NCI-H446 (cell line): ENCODE data around the gene CTAGE9.
"Not testable (repeated sequence)": the region's sequence is repeated elsewhere in the genome, so short reads cannot be mapped to it uniquely, and the experiment has no call there.

ENCODE experiments used
- DNase-seq, 2 experiments: peaks; one replicate each; lab custom pipeline; 2025; lab: John Stamatoyannopoulos, UW

CTAGE9 gene

GRCh38 chr6:131710917-131711316 lies at the start of gene CTAGE9:
Gene CTAGE9, minus strand, starts transcription at chr6:131711017. Its CDS starts 0 bp downstream, at chr6:131711017.
- not testable (repeated sequence) for DNase-seq

- no peak for DNase-seq
Measured at GRCh38 chr6:131758920-131759319, 48.1 kb upstream of the CTAGE9 start.

GRCh38 chr6:131756039-131756438 lies 45.2 kb upstream of the CTAGE9 start:
- DNase-seq = no peak

- no peak for DNase-seq
Measured at GRCh38 chr6:131755597-131755996, 44.8 kb upstream of the CTAGE9 start.

GRCh38 chr6:131754715-131755567 lies 44.1 kb upstream of the CTAGE9 start:
- DNase-seq = no peak

- DNase-seq = no peak
Measured at GRCh38 chr6:131754088-131754487, 43.3 kb upstream of the CTAGE9 start.

GRCh38 chr6:131751012-131751715 lies 40.3 kb upstream of the CTAGE9 start:
- not testable (repeated sequence) for DNase-seq

GRCh38 chr6:131749023-131749422 lies 38.2 kb upstream of the CTAGE9 start:
- DNase-seq = no peak

- no peak for DNase-seq
Measured at GRCh38 chr6:131747821-131748353, 37.1 kb upstream of the CTAGE9 start.

GRCh38 chr6:131745476-131745875 lies 34.7 kb upstream of the CTAGE9 start:
- no peak for DNase-seq

- no peak for DNase-seq
Measured at GRCh38 chr6:131744432-131745287, 33.8 kb upstream of the CTAGE9 start.

GRCh38 chr6:131741688-131742393 lies 31.0 kb upstream of the CTAGE9 start:
- no peak for DNase-seq

GRCh38 chr6:131740161-131740560 lies 29.3 kb upstream of the CTAGE9 start:
- DNase-seq = no peak

GRCh38 chr6:131739136-131739535 lies 28.3 kb upstream of the CTAGE9 start:
- no peak for DNase-seq

- DNase-seq = no peak
Measured at GRCh38 chr6:131736811-131737210, 26.0 kb upstream of the CTAGE9 start.

- no peak for DNase-seq
Measured at GRCh38 chr6:131736003-131736596, 25.3 kb upstream of the CTAGE9 start.

GRCh38 chr6:131733376-131734016 lies 22.7 kb upstream of the CTAGE9 start:
- DNase-seq = no peak

- no peak for DNase-seq
Measured at GRCh38 chr6:131731224-131731623, 20.4 kb upstream of the CTAGE9 start.

GRCh38 chr6:131730264-131730663 lies 19.4 kb upstream of the CTAGE9 start:
- DNase-seq = no peak

GRCh38 chr6:131729550-131729949 lies 18.7 kb upstream of the CTAGE9 start:
- no peak for DNase-seq
